Measurements from ENCODE around the gene DYNC2H1. TPM values are rescaled to one million over a fixed set of nuclear protein-coding genes. Genes with fewer than 3 reads are reported as not detected.

The DYNC2H1 gene
- total RNA-seq, 1 experiment from 2014 or later = 20.8 TPM

DNA sequence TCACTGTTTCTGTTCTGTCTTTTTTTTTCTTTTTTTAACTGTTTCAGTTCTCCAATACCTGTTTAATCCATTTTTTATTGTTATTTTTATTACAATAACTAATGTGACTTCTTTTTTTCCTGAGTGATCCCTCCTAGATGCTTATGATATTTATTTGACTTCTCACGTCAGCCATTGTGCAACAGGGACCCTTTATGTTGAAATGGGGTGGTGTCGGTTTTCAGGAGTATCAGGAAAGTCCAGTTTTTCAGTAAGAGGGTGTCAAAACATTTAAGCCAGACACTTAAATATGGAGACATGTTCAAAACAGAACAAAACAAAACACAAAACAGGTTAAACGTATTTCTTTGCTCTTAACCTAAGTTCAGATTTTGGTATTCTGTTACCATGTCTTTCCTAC is 418.8 kb downstream of the DYNC2H1 start:
- DNase-seq (ENCODE audit: extremely low read depth, low read depth) = no peak

DNA sequence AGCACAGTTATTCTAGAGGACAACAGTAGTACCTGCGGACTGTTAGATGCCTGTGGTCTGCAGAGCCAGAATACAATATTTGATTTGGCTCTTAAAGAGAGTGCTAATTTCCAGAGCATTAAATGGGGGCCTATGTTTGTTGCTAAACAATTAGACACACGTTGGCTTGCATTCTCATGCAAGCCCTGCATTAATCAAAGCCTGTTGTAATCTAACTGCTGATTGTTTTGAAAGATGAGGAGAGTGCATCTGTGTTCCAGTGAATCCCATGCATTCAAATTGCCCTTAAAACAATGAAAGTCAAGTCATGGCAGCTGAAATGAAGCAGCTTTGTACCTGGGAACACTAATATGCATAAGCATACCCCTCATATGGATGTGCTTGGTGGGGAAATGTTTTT is 419.4 kb downstream of the DYNC2H1 start:
- no peak for DNase-seq (ENCODE audit: extremely low read depth, low read depth)

DNA sequence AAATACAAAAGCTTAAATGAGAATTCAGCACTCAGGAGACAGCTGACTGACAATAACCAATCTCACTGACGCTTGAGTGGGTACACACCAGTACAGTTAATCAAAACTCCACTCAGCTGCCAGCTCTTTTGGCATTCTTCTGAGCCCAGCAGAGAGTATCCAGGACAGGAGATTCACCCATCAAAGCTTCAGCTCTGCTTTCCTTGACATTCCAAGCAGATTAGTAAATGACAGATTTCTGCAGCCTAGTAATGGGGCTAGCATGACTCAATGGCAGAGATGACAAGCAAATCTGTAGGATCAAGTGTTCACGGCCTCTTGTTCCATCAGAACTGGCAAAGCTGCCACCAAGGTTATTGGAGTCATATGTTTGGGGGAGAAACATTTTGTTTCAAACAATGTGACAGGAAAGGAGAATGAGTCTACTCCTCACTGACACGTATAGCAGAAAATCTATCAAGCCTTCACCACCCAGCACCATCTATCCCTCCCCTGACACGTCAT is 420.0 kb downstream of the DYNC2H1 start:
- no peak for DNase-seq (ENCODE audit: extremely low read depth, low read depth)

Small RNA genes lying within 50 kb of the gene (small RNA-seq; reads per million reads assigned to genes)
- 0 to 0.18 reads per million in 2 experiments for gene AP003461.1

Other genes starting within 250 kb of the DYNC2H1 start
- not detected in 2 replicates for gene MMP12, start 234.4 kb upstream of the DYNC2H1 start, total RNA-seq (2014; rRNA removed; shearing (Covaris generic))
- gene MMP13, start 153.7 kb upstream of the DYNC2H1 start, total RNA-seq (2014; rRNA removed; shearing (Covaris generic)) = not detected in 2 replicates
- 62.5 and 75.1 TPM in 2 replicates for gene DCUN1D5, start 17.3 kb upstream of the DYNC2H1 start, total RNA-seq (2014; rRNA removed; shearing (Covaris generic))